OCI-LY3 (cell line): ENCODE data around the gene STIM2.

Experiments used
- EZH2phosphoT487 ChIP-seq: fragments of 200-600 bp; shearing (Covaris generic); IDR thresholded peaks from 2 replicates; pipeline ENCODE4 v1.6.1; 2018; ENCODE audit warnings: antibody characterized with exemption, mixed run types, low read depth
- TF ChIP-seq, protein P1 (sequence below): fragments of 200-600, 300-600 bp; sonication (generic); IDR thresholded peaks from 2 replicates; pipeline ENCODE4 v1.5.1; 2014; ENCODE audit warnings: antibody characterized with exemption, low read length, low read depth

- TF ChIP-seq, protein P1, sequence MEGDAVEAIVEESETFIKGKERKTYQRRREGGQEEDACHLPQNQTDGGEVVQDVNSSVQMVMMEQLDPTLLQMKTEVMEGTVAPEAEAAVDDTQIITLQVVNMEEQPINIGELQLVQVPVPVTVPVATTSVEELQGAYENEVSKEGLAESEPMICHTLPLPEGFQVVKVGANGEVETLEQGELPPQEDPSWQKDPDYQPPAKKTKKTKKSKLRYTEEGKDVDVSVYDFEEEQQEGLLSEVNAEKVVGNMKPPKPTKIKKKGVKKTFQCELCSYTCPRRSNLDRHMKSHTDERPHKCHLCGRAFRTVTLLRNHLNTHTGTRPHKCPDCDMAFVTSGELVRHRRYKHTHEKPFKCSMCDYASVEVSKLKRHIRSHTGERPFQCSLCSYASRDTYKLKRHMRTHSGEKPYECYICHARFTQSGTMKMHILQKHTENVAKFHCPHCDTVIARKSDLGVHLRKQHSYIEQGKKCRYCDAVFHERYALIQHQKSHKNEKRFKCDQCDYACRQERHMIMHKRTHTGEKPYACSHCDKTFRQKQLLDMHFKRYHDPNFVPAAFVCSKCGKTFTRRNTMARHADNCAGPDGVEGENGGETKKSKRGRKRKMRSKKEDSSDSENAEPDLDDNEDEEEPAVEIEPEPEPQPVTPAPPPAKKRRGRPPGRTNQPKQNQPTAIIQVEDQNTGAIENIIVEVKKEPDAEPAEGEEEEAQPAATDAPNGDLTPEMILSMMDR, result no peak
- TF ChIP-seq EZH2phosphoT487, result no peak
Observed at GRCh38 chr4:26862381-26862915, 1.8 kb downstream of the STIM2 start.
